ENCODE results near the gene RPS3A. TPM values are rescaled to one million over a fixed set of nuclear protein-coding genes. Genes with fewer than 3 reads are reported as not detected.

The RPS3A gene
- total RNA-seq, 5 donors from 2014 or later (not counting 1 experiment from before 2014, with no cell fraction given): 2,890 to 3,559 (median 3,361) TPM

- Mint-ChIP-seq H3K27ac (no peak overlapping the region), H3K36me3 (peaks cover 46% of the 10 kb centered on the region), H3K27me3 (no peaks in the 10 kb centered on the region), H3K4me3 (no peak overlapping the region), H3K4me1 (peaks cover 33 to 38% (median 38%) of the 10 kb centered on the region in 3 donors), H3K9me3 (no peaks in the 10 kb centered on the region)
- WGBS (ENCODE audit: insufficient coverage): no CpG with 5 or more reads among the region's 1 CpG
- ChIA-PET POLR2A (interaction anchor here (0.6 to 0.9 kb wide), 2 partner anchors 1305 to 1675 kb away, joined by 3 to 4 read pairs; partner anchors contain the start of genes ARFIP1 (in 1 of the 2) and TIGD4 (in 1 of the 2)), CTCF (interaction anchor here (0.6 to 1.8 kb wide), 2 partner anchors 13 to 847 kb away, joined by 4 to 5 read pairs; no protein-coding TSS in a partner anchor)
- Histone ChIP-seq H3K27me3 (replicated peaks in 1 of 2; ENCODE audit: control insufficient read depth in 2 of 2, extremely low read depth in 1 of 2, insufficient read depth in 2 of 2, low read length in 1 of 2) (no peaks in the 10 kb centered on the region), H3K9me3 (no peaks in the 10 kb centered on the region), H3K27ac (ENCODE audit: low read length) (no peak overlapping the region), H3K36me3 (ENCODE audit: control insufficient read depth in 2 of 2, extremely low read depth in 1 of 2, insufficient read depth in 1 of 2, low read length in 1 of 2) (peaks cover 12 to 65% of the 10 kb centered on the region in 2 donors), H3K4me1 (ENCODE audit: control insufficient read depth in 1 of 2, extremely low read depth in 1 of 2, insufficient read depth in 2 of 2, low read length in 2 of 2) (peaks cover 11 to 13% of the 10 kb centered on the region in 2 experiments), H3K4me3 (ENCODE audit: control insufficient read depth in 1 of 2, extremely low read depth in 1 of 2, low read length in 1 of 2) (no peak overlapping the region)
- DNase-seq (no peak), ATAC-seq (replicated peaks in 1 of 4) (no peak)
Observed at GRCh38 chr4:151104621-151105020, 5.2 kb downstream of the RPS3A start.

DNA sequence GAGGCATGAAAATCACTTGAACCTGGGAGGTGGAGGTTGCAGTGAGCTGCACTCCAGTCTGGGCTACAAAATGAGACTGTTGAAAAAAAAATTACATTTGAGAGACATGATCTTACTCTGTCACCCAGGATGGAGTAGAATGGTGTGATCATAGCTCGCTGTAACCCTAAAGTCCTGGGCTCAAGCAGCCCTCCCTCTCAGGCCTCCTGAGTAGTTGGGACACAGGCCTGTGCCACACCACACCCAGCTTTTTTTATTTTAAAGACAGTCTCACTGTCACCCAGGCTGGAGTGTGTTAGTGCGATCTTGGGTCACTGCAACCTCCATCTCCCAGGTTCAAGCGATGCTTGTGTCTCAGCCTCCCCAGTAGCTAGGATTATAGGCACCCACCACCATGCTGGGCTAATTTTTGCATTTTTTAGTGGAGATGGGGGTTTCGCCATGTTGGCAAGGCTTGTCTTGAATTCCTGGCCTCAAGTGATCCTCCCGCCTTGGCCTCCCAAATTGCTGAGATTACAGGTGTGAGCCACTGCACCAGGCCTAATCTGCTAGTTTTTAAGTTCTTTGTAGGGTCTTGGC is 6.1 kb downstream of the RPS3A start:
- no peak overlapping the region for H3K27ac ChIP-seq (ENCODE audit: low read length)
- peaks cover 12 to 65% of the 10 kb centered on the region in 2 donors for H3K36me3 ChIP-seq (ENCODE audit: control insufficient read depth in 2 of 2, extremely low read depth in 1 of 2, insufficient read depth in 1 of 2, low read length in 1 of 2)
- WGBS (ENCODE audit: insufficient coverage): 87% methylated on average over 3 of the region's 5 CpGs
- Mint-ChIP-seq H3K9me3 (no peaks in the 10 kb centered on the region), H3K27me3 (no peaks in the 10 kb centered on the region), H3K36me3 (peaks cover 39% of the 10 kb centered on the region), H3K4me3 (no peak overlapping the region), H3K4me1 (peaks cover 27 to 31% (median 30%) of the 10 kb centered on the region in 3 donors), H3K27ac (no peak overlapping the region)
- H3K9me3 ChIP-seq: no peaks in the 10 kb centered on the region
- ChIA-PET POLR2A (interaction anchor here in 1 of 2 donors (0.9 kb wide), 1 partner anchor 1674 kb away, joined by 4 read pairs; the partner anchor contains the start of genes ARFIP1 and TIGD4), CTCF (interaction anchor here in 1 of 2 donors (0.6 kb wide), 1 partner anchor 1476 kb away, joined by 3 read pairs; no protein-coding TSS in a partner anchor)
- no peaks in the 10 kb centered on the region for H3K27me3 ChIP-seq (replicated peaks in 1 of 2; ENCODE audit: control insufficient read depth in 2 of 2, extremely low read depth in 1 of 2, insufficient read depth in 2 of 2, low read length in 1 of 2)
- peaks cover 9 to 12% of the 10 kb centered on the region in 2 experiments for H3K4me1 ChIP-seq (ENCODE audit: control insufficient read depth in 1 of 2, extremely low read depth in 1 of 2, insufficient read depth in 2 of 2, low read length in 2 of 2)
- no peak for ATAC-seq (replicated peaks in 1 of 4)
- no peak overlapping the region for H3K4me3 ChIP-seq (ENCODE audit: control insufficient read depth in 1 of 2, extremely low read depth in 1 of 2, low read length in 1 of 2)
- no peak for DNase-seq

DNA sequence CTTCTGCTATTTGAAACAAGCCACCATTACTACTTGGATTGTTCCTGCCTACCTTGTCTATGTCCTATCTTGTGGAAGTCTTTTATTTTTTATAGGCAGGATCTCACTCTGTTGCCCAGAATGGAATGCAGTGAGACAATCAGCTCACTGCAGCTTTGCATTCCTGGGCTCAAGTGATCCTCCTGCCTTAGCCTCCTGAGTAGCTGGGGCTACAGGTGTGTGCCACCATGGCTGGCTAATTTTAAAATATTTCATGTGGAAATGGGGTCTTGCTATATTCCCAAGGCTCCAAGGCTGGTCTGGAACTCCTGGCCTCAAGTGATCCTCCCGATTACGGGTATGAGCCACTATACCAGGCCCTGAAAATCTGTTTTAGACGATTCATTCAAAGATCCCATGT is 7.6 kb downstream of the RPS3A start:
- DNase-seq (no peak), ATAC-seq (replicated peaks in 1 of 4) (no peak)
- Histone ChIP-seq H3K27me3 (replicated peaks in 1 of 2; ENCODE audit: control insufficient read depth in 2 of 2, extremely low read depth in 1 of 2, insufficient read depth in 2 of 2, low read length in 1 of 2) (no peaks in the 10 kb centered on the region), H3K9me3 (no peaks in the 10 kb centered on the region), H3K27ac (ENCODE audit: low read length) (no peak overlapping the region), H3K4me1 (ENCODE audit: control insufficient read depth in 1 of 2, extremely low read depth in 1 of 2, insufficient read depth in 2 of 2, low read length in 2 of 2) (no peaks in the 10 kb centered on the region), H3K4me3 (ENCODE audit: control insufficient read depth in 1 of 2, extremely low read depth in 1 of 2, low read length in 1 of 2) (no peak overlapping the region), H3K36me3 (ENCODE audit: control insufficient read depth in 2 of 2, extremely low read depth in 1 of 2, insufficient read depth in 1 of 2, low read length in 1 of 2) (peaks cover 12 to 65% of the 10 kb centered on the region in 2 donors)
- ChIA-PET CTCF (no interaction called here), POLR2A (no interaction called here)
- no peaks in the 10 kb centered on the region for H3K9me3 Mint-ChIP-seq
- H3K4me3 Mint-ChIP-seq: no peak overlapping the region
- H3K4me1 Mint-ChIP-seq: peaks cover 14 to 18% (median 17%) of the 10 kb centered on the region in 3 donors
- peaks cover 28% of the 10 kb centered on the region for H3K36me3 Mint-ChIP-seq
- H3K27me3 Mint-ChIP-seq: no peaks in the 10 kb centered on the region
- 92% methylated on average over 3 of the region's 3 CpGs for WGBS (ENCODE audit: insufficient coverage)
- H3K27ac Mint-ChIP-seq: peak overlapping the region in 1 of 2 donors; percentile 25

GRCh38 chr4:151110236-151110635 is 10.8 kb downstream of the RPS3A start:
- Histone ChIP-seq H3K27ac (ENCODE audit: low read length) (no peak overlapping the region), H3K27me3 (replicated peaks in 1 of 2; ENCODE audit: control insufficient read depth in 2 of 2, extremely low read depth in 1 of 2, insufficient read depth in 2 of 2, low read length in 1 of 2) (no peaks in the 10 kb centered on the region), H3K4me3 (ENCODE audit: control insufficient read depth in 1 of 2, extremely low read depth in 1 of 2, low read length in 1 of 2) (no peak overlapping the region), H3K36me3 (ENCODE audit: control insufficient read depth in 2 of 2, extremely low read depth in 1 of 2, insufficient read depth in 1 of 2, low read length in 1 of 2) (peaks cover 14 to 37% of the 10 kb centered on the region in 2 donors), H3K9me3 (no peaks in the 10 kb centered on the region), H3K4me1 (ENCODE audit: control insufficient read depth in 1 of 2, extremely low read depth in 1 of 2, insufficient read depth in 2 of 2, low read length in 2 of 2) (no peaks in the 10 kb centered on the region)
- POLR2A ChIA-PET: interaction anchor here in 1 of 2 donors (1.0 kb wide), 1 partner anchor 8 kb away, joined by 4 read pairs; no protein-coding TSS in a partner anchor
- no peak for ATAC-seq (replicated peaks in 1 of 4)
- Mint-ChIP-seq H3K27me3 (no peaks in the 10 kb centered on the region), H3K4me1 (peaks cover 5 to 9% (median 8%) of the 10 kb centered on the region in 3 donors), H3K36me3 (peaks cover 21% of the 10 kb centered on the region), H3K27ac (no peak overlapping the region), H3K9me3 (no peaks in the 10 kb centered on the region), H3K4me3 (no peak overlapping the region)
- WGBS (ENCODE audit: insufficient coverage): 97% methylated on average over 3 of the region's 3 CpGs
- no peak for DNase-seq
- CTCF ChIA-PET: no interaction called here

GRCh38 chr4:151114338-151114737 is 14.9 kb downstream of the RPS3A start:
- no peaks in the 10 kb centered on the region for H3K27me3 Mint-ChIP-seq
- no peak overlapping the region for H3K4me3 Mint-ChIP-seq
- Histone ChIP-seq H3K27ac (ENCODE audit: low read length) (no peak overlapping the region), H3K9me3 (no peaks in the 10 kb centered on the region), H3K36me3 (ENCODE audit: control insufficient read depth in 2 of 2, extremely low read depth in 1 of 2, insufficient read depth in 1 of 2, low read length in 1 of 2) (peaks cover 4 to 7% of the 10 kb centered on the region in 2 donors), H3K27me3 (replicated peaks in 1 of 2; ENCODE audit: control insufficient read depth in 2 of 2, extremely low read depth in 1 of 2, insufficient read depth in 2 of 2, low read length in 1 of 2) (no peaks in the 10 kb centered on the region), H3K4me3 (ENCODE audit: control insufficient read depth in 1 of 2, extremely low read depth in 1 of 2, low read length in 1 of 2) (no peak overlapping the region), H3K4me1 (ENCODE audit: control insufficient read depth in 1 of 2, extremely low read depth in 1 of 2, insufficient read depth in 2 of 2, low read length in 2 of 2) (no peaks in the 10 kb centered on the region)
- WGBS (ENCODE audit: insufficient coverage): 94% methylated on average over 2 of the region's 3 CpGs
- ATAC-seq (replicated peaks in 1 of 4): no peak
- POLR2A ChIA-PET: no interaction called here
- H3K9me3 Mint-ChIP-seq: no peaks in the 10 kb centered on the region
- CTCF ChIA-PET: no interaction called here
- H3K36me3 Mint-ChIP-seq: peaks cover 6% of the 10 kb centered on the region
- no peak overlapping the region for H3K27ac Mint-ChIP-seq
- peaks cover 0 to 6% (median 2%) of the 10 kb centered on the region in 3 donors for H3K4me1 Mint-ChIP-seq
- no peak for DNase-seq

DNA sequence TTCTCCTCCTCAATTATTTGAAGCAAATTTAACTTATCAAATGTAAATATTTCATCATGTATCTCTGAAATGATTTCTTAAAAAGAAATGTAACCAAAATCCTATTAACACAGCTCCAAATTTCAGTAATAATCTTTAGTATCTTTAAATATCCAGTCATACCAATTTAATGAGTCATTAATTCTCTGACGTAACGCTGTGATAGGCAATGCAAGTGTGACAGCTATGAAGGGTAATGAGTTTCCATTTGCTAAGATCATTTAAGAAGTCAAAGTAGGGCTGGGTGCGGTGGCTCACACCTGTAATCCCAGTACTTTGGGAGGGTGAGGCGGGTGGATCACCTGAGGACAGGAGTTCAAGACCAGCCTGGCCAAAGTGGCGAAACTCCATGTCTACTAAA is 15.6 kb downstream of the RPS3A start:
- ChIA-PET POLR2A (no interaction called here), CTCF (no interaction called here)
- H3K9me3 Mint-ChIP-seq: no peaks in the 10 kb centered on the region
- no peaks in the 10 kb centered on the region for H3K27me3 Mint-ChIP-seq
- no peak overlapping the region for H3K27ac Mint-ChIP-seq
- Histone ChIP-seq H3K9me3 (no peaks in the 10 kb centered on the region), H3K4me1 (ENCODE audit: control insufficient read depth in 1 of 2, extremely low read depth in 1 of 2, insufficient read depth in 2 of 2, low read length in 2 of 2) (no peaks in the 10 kb centered on the region), H3K27ac (ENCODE audit: low read length) (no peak overlapping the region), H3K27me3 (replicated peaks in 1 of 2; ENCODE audit: control insufficient read depth in 2 of 2, extremely low read depth in 1 of 2, insufficient read depth in 2 of 2, low read length in 1 of 2) (no peaks in the 10 kb centered on the region), H3K4me3 (ENCODE audit: control insufficient read depth in 1 of 2, extremely low read depth in 1 of 2, low read length in 1 of 2) (no peak overlapping the region), H3K36me3 (ENCODE audit: control insufficient read depth in 2 of 2, extremely low read depth in 1 of 2, insufficient read depth in 1 of 2, low read length in 1 of 2) (peaks cover 4 to 7% of the 10 kb centered on the region in 2 donors)
- no peak for DNase-seq
- H3K4me3 Mint-ChIP-seq: no peak overlapping the region
- peaks cover 0 to 6% (median 2%) of the 10 kb centered on the region in 3 donors for H3K4me1 Mint-ChIP-seq
- peaks cover 6% of the 10 kb centered on the region for H3K36me3 Mint-ChIP-seq
- 100% methylated on average over 3 of the region's 5 CpGs for WGBS (ENCODE audit: insufficient coverage)
- no peak for ATAC-seq (replicated peaks in 1 of 4)
